ENCODE results near the gene AEN. TPM values are rescaled to one million over a fixed set of nuclear protein-coding genes. Genes with fewer than 3 reads are reported as not detected.

AEN gene
- polyA plus RNA-seq, 2 of the 4 experiments (the other 2 are of a cell fraction), result 57.2 to 74.9 TPM

GRCh38 chr15:88651971-88652370 lies 30.8 kb downstream of the AEN start:
- Histone ChIP-seq H3K4me1 (peaks cover 19% of the 10 kb centered on the region), H3K4me2 (no peak overlapping the region), H3K4me3 (no peak overlapping the region), H3K27ac (no peak overlapping the region), H3K9me3 (no peaks in the 10 kb centered on the region)
- ChIA-PET POLR2A (no interaction called here), CTCF (interaction anchor here (1.1 to 10.1 kb wide), 2 partner anchors 38 to 184 kb away, joined by 3 to 297 read pairs; no protein-coding TSS in a partner anchor)
- DNase-seq (ENCODE audit: low read depth in 1 of 2, low spot score in 1 of 2), result no peak
- no peak for TF ChIP-seq MAFK (IDR thresholded peaks at IDR 0.05; ENCODE audit: partially characterized antibody)
- TF ChIP-seq FOXS1 (CRISPR knock-in tag; IDR thresholded peaks at IDR 0.05), result no peak
- no peak for TF ChIP-seq BCL3 (IDR thresholded peaks at IDR 0.05)
- no peak for TF ChIP-seq RARB (CRISPR knock-in tag; IDR thresholded peaks at IDR 0.05)
- no peak for TF ChIP-seq SREBF2 (IDR thresholded peaks at IDR 0.05)
- no peak for TF ChIP-seq CHD2 (IDR thresholded peaks at IDR 0.05; ENCODE audit: low read length, partially characterized antibody)
- TF ChIP-seq POLR2A (IDR thresholded peaks at IDR 0.05; ENCODE audit: low read length), result no peak
- no peak for TF ChIP-seq GATA3 (IDR thresholded peaks at IDR 0.05; ENCODE audit: borderline replicate concordance)
- no peak for TF ChIP-seq TP53 (CRISPR knock-in tag; IDR thresholded peaks at IDR 0.05)
- TF ChIP-seq KDM5A (IDR thresholded peaks at IDR 0.05), result no peak
- no peak for TF ChIP-seq RNF2 (IDR thresholded peaks at IDR 0.05; ENCODE audit: borderline replicate concordance, low read depth)
- TF ChIP-seq ZNF302 (CRISPR knock-in tag; IDR thresholded peaks at IDR 0.05), result no peak
- no peak for TF ChIP-seq ZC3H11A (IDR thresholded peaks at IDR 0.05)
- TF ChIP-seq BHLHE40 (IDR thresholded peaks at IDR 0.05; ENCODE audit: low read depth, low read length), result no peak
- ATAC-seq, result no peak
- FAIRE-seq, result no peak
- 86% methylated on average over 9 of the region's 9 CpGs for WGBS (ENCODE audit: missing lambda C conversion rate)

DNA sequence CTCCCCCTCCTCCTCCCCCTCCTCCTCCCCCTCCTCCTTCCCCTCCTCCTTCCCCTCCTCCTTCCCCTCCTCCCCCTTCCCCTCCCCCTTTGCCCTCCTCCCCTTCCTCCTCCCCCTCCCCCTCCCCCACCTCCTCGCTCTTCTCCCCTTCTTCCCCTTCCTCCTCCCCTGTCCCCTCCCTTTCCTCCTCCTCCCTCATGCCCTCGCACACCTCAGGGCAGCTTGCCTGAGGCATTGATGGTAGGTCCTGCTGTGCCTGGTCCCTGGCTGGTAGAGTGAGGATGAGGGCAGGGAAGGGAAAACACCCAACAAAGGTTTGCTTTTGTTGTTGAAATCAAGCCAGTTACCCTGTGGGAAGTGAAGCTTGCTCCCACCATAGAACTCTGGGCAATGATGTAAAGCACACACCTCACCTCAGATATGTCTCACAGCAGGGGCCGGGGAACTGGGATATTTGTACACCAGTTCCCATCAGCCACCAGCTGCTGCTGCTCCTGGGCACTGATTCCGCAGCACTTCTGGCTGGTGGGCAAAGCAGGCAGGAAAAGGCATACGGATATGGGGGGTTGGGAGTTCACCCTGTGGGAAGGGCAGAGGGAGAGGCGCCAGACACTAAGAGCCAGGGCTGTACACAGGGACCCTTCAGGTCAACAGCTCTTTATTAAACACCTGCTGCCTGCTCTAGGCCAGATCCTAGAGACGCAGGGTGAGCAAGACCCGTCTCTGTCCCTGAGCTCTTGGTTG lies 31.5 kb downstream of the AEN start:
- TF ChIP-seq, protein P1, sequence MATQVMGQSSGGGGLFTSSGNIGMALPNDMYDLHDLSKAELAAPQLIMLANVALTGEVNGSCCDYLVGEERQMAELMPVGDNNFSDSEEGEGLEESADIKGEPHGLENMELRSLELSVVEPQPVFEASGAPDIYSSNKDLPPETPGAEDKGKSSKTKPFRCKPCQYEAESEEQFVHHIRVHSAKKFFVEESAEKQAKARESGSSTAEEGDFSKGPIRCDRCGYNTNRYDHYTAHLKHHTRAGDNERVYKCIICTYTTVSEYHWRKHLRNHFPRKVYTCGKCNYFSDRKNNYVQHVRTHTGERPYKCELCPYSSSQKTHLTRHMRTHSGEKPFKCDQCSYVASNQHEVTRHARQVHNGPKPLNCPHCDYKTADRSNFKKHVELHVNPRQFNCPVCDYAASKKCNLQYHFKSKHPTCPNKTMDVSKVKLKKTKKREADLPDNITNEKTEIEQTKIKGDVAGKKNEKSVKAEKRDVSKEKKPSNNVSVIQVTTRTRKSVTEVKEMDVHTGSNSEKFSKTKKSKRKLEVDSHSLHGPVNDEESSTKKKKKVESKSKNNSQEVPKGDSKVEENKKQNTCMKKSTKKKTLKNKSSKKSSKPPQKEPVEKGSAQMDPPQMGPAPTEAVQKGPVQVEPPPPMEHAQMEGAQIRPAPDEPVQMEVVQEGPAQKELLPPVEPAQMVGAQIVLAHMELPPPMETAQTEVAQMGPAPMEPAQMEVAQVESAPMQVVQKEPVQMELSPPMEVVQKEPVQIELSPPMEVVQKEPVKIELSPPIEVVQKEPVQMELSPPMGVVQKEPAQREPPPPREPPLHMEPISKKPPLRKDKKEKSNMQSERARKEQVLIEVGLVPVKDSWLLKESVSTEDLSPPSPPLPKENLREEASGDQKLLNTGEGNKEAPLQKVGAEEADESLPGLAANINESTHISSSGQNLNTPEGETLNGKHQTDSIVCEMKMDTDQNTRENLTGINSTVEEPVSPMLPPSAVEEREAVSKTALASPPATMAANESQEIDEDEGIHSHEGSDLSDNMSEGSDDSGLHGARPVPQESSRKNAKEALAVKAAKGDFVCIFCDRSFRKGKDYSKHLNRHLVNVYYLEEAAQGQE (IDR thresholded peaks at IDR 0.05), result no peak
- TF ChIP-seq MAFK (IDR thresholded peaks at IDR 0.05; ENCODE audit: partially characterized antibody), result no peak
- TF ChIP-seq USF2 (IDR thresholded peaks at IDR 0.05), result no peak
- no peak for TF ChIP-seq HEYL (CRISPR knock-in tag; IDR thresholded peaks at IDR 0.05)
- no peak for TF ChIP-seq BHLHE40 (IDR thresholded peaks at IDR 0.05; ENCODE audit: low read depth, low read length)
- TF ChIP-seq PBX3 (IDR thresholded peaks at IDR 0.05), result no peak
- TF ChIP-seq, protein P2, sequence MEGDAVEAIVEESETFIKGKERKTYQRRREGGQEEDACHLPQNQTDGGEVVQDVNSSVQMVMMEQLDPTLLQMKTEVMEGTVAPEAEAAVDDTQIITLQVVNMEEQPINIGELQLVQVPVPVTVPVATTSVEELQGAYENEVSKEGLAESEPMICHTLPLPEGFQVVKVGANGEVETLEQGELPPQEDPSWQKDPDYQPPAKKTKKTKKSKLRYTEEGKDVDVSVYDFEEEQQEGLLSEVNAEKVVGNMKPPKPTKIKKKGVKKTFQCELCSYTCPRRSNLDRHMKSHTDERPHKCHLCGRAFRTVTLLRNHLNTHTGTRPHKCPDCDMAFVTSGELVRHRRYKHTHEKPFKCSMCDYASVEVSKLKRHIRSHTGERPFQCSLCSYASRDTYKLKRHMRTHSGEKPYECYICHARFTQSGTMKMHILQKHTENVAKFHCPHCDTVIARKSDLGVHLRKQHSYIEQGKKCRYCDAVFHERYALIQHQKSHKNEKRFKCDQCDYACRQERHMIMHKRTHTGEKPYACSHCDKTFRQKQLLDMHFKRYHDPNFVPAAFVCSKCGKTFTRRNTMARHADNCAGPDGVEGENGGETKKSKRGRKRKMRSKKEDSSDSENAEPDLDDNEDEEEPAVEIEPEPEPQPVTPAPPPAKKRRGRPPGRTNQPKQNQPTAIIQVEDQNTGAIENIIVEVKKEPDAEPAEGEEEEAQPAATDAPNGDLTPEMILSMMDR (IDR thresholded peaks at IDR 0.05), result no peak
- TF ChIP-seq TP53 (CRISPR knock-in tag; IDR thresholded peaks at IDR 0.05), result no peak
- no peak for TF ChIP-seq E2F6 (IDR thresholded peaks at IDR 0.05; ENCODE audit: borderline replicate concordance, low read depth)
- TF ChIP-seq HDAC2 (IDR thresholded peaks at IDR 0.05), result no peak
- no peak for TF ChIP-seq NPAS2 (CRISPR knock-in tag; IDR thresholded peaks at IDR 0.05; ENCODE audit: borderline replicate concordance)
- no peak for TF ChIP-seq FOXS1 (CRISPR knock-in tag; IDR thresholded peaks at IDR 0.05)
- no peak for TF ChIP-seq SREBF2 (IDR thresholded peaks at IDR 0.05)
- TF ChIP-seq EHF (CRISPR knock-in tag; IDR thresholded peaks at IDR 0.05), result no peak
- CTCF ChIA-PET, result interaction anchor here (1.1 to 10.1 kb wide), 2 partner anchors 37 to 183 kb away, joined by 3 to 297 read pairs; no protein-coding TSS in a partner anchor
- no peak overlapping the region for H3K27ac ChIP-seq
- H3K9me3 ChIP-seq, result no peaks in the 10 kb centered on the region
- WGBS (ENCODE audit: missing lambda C conversion rate), result 82% methylated on average over 7 of the region's 8 CpGs
- H3K4me2 ChIP-seq, result no peak overlapping the region
- H3K4me1 ChIP-seq, result peaks cover 19% of the 10 kb centered on the region
- no peak for DNase-seq (ENCODE audit: low read depth in 1 of 2, low spot score in 1 of 2)
- H3K4me3 ChIP-seq, result no peak overlapping the region
- no peak for ATAC-seq
- POLR2A ChIA-PET, result interaction anchor here (0.6 kb wide), 1 partner anchor 74 kb away, joined by 3 read pairs; no protein-coding TSS in a partner anchor
- no peak for FAIRE-seq
